Measurements from ENCODE around the gene MEPCE.
A peak's percentile ranks its signal among the peaks of the same experiment; 100 is the strongest.

The MEPCE gene

GRCh38 chr7:100469227-100470044, 39.8 kb downstream of the MEPCE start:
- H3F3A ChIP-seq (ENCODE audit: insufficient read depth): no peaks in the 10 kb centered on the region
- H3K27me3 ChIP-seq (ENCODE audit: low read length): no peaks in the 10 kb centered on the region
- H4K20me1 ChIP-seq (ENCODE audit: low read depth, low read length): no peaks in the 10 kb centered on the region
- no peak overlapping the region for H2AFZ ChIP-seq (ENCODE audit: low read depth, low read length, severe bottlenecking)
- peak; percentile 83 for TF ChIP-seq CTCF (IDR thresholded peaks at IDR 0.05; ENCODE audit: insufficient read depth, low read length, poor library complexity, severe bottlenecking)
- TF ChIP-seq EZH2phosphoT487 (conservative IDR thresholded peaks at IDR 0.05; ENCODE audit: low read length): no peak
- H3K79me2 ChIP-seq (ENCODE audit: insufficient read depth, low read length): no peaks in the 10 kb centered on the region
- no peaks in the 10 kb centered on the region for H3K9me2 ChIP-seq (replicated peaks; ENCODE audit: insufficient read depth, low read length)
- no peaks in the 10 kb centered on the region for H3K9me3 ChIP-seq (ENCODE audit: insufficient read depth, low read length)
- no peak overlapping the region for H3K27ac ChIP-seq (ENCODE audit: low read depth, low read length)
- no peak overlapping the region for H3K9ac ChIP-seq (ENCODE audit: low read length)
- H3K4me3 ChIP-seq (ENCODE audit: insufficient read depth, low read length, poor library complexity, severe bottlenecking): no peak overlapping the region
- no peak overlapping the region for H3K4me2 ChIP-seq (ENCODE audit: low read depth, low read length, poor library complexity, severe bottlenecking)
- H3K36me3 ChIP-seq (ENCODE audit: low read length): no peaks in the 10 kb centered on the region

GRCh38 chr7:100471021-100471420, 41.4 kb downstream of the MEPCE start:
- no peaks in the 10 kb centered on the region for H4K20me1 ChIP-seq (ENCODE audit: low read depth, low read length)

GRCh38 chr7:100472121-100472851, 42.7 kb downstream of the MEPCE start:
- Histone ChIP-seq H3K79me2 (ENCODE audit: insufficient read depth, low read length) (peaks cover 8% of the 10 kb centered on the region; the same call in 1 of the 2 replicates), H4K20me1 (ENCODE audit: low read depth, low read length) (no peaks in the 10 kb centered on the region), H3K9me2 (replicated peaks; ENCODE audit: insufficient read depth, low read length) (no peaks in the 10 kb centered on the region), H3K27ac (ENCODE audit: low read depth, low read length) (no peak overlapping the region), H3K36me3 (ENCODE audit: low read length) (no peaks in the 10 kb centered on the region), H3F3A (ENCODE audit: insufficient read depth) (no peaks in the 10 kb centered on the region), H3K9me3 (ENCODE audit: insufficient read depth, low read length) (no peaks in the 10 kb centered on the region), H3K9ac (ENCODE audit: low read length) (no peak overlapping the region), H3K4me3 (ENCODE audit: insufficient read depth, low read length, poor library complexity, severe bottlenecking) (no peak overlapping the region), H3K4me2 (ENCODE audit: low read depth, low read length, poor library complexity, severe bottlenecking) (no peak overlapping the region), H3K27me3 (ENCODE audit: low read length) (no peaks in the 10 kb centered on the region), H2AFZ (ENCODE audit: low read depth, low read length, severe bottlenecking) (no peak overlapping the region)
- TF ChIP-seq CTCF (IDR thresholded peaks at IDR 0.05; ENCODE audit: insufficient read depth, low read length, poor library complexity, severe bottlenecking) (no peak), EZH2phosphoT487 (conservative IDR thresholded peaks at IDR 0.05; ENCODE audit: low read length) (no peak)

More at GRCh38 chr7:100471021-100471420, 41.4 kb downstream of the MEPCE start:
- no peaks in the 10 kb centered on the region for H3K79me2 ChIP-seq (ENCODE audit: insufficient read depth, low read length)
- no peak overlapping the region for H3K4me3 ChIP-seq (ENCODE audit: insufficient read depth, low read length, poor library complexity, severe bottlenecking)
- H3K27me3 ChIP-seq (ENCODE audit: low read length): no peaks in the 10 kb centered on the region
- TF ChIP-seq EZH2phosphoT487 (conservative IDR thresholded peaks at IDR 0.05; ENCODE audit: low read length) (no peak), CTCF (IDR thresholded peaks at IDR 0.05; ENCODE audit: insufficient read depth, low read length, poor library complexity, severe bottlenecking) (no peak)
- no peaks in the 10 kb centered on the region for H3K9me3 ChIP-seq (ENCODE audit: insufficient read depth, low read length)
- no peaks in the 10 kb centered on the region for H3K9me2 ChIP-seq (replicated peaks; ENCODE audit: insufficient read depth, low read length)
- H3K36me3 ChIP-seq (ENCODE audit: low read length): no peaks in the 10 kb centered on the region
- H3K27ac ChIP-seq (ENCODE audit: low read depth, low read length): no peak overlapping the region
- no peak overlapping the region for H2AFZ ChIP-seq (ENCODE audit: low read depth, low read length, severe bottlenecking)
- H3K4me2 ChIP-seq (ENCODE audit: low read depth, low read length, poor library complexity, severe bottlenecking): no peak overlapping the region
- no peak overlapping the region for H3K9ac ChIP-seq (ENCODE audit: low read length)
- no peaks in the 10 kb centered on the region for H3F3A ChIP-seq (ENCODE audit: insufficient read depth)

All from SU-DHL-6 (cell line).